Measurements from ENCODE around the gene CFAP45. TPM values are rescaled to one million over a fixed set of nuclear protein-coding genes. Genes with fewer than 3 reads are reported as not detected.

The CFAP45 gene
- total RNA-seq = 1 to 10 TPM in 1 of 4 donors, under 1 TPM in 3; 0.46 to 3.0 (median 0.66) TPM

GRCh38 chr1:159900086-159900680 is at the start of gene CFAP45:
Gene CFAP45 (minus strand): TSS chr1:159900165. CDS start chr1:159900098, 67 bp downstream.
- TF ChIP-seq POLR2A (IDR thresholded peaks at IDR 0.05) (no peak), CTCF (IDR thresholded peaks at IDR 0.05) (no peak)
- WGBS, 2 donors = 10 to 21% methylated on average over 29 to 30 of the region's 30 CpGs
- intact Hi-C loops (cut with DNase I; ENCODE audit: low total_unique reads) = no loop called here
- peak; percentile 68 to 94 for DNase-seq (ENCODE audit: low spot score in 2 of 2)
- H3K4me3 ChIP-seq (ENCODE audit: low read depth, poor library complexity, severe bottlenecking) = no peak within 1 kb of the TSS

GRCh38 chr1:159949123-159949522 is 49.2 kb upstream of the CFAP45 start:
- intact Hi-C loops (cut with DNase I; ENCODE audit: low total_unique reads) = no loop called here
- no peak for TF ChIP-seq CTCF (IDR thresholded peaks at IDR 0.05)
- no peak for TF ChIP-seq POLR2A (IDR thresholded peaks at IDR 0.05)
- 54 to 57% methylated on average over 6 of the region's 6 CpGs for WGBS, 2 donors
- H3K4me3 ChIP-seq (ENCODE audit: low read depth, poor library complexity, severe bottlenecking) = no peak overlapping the region
- DNase-seq (ENCODE audit: low spot score in 2 of 2) = peak in 1 of 2 donors; percentile 43

DNA sequence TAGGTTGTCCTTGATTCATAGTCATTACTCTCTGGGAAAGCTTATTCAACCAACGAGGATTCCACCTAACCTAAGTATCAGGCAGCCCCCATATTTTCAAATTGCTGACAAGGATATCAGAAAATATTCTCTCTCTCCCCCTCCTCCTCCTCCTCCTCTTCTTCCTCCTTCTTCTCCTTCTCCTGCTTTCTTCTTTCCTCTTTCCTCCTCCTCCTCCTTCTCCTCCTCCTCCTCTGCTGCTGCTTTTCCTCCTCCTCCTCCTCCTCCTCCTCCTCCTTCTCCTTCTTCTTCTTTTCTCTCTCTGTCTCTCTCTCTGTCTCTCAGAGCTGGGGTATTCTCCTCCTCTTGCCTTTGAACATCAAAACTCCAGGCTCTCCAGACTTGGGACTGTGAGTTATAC is 48.0 kb upstream of the CFAP45 start:
- TF ChIP-seq POLR2A (IDR thresholded peaks at IDR 0.05) (no peak), CTCF (IDR thresholded peaks at IDR 0.05) (no peak)

DNA sequence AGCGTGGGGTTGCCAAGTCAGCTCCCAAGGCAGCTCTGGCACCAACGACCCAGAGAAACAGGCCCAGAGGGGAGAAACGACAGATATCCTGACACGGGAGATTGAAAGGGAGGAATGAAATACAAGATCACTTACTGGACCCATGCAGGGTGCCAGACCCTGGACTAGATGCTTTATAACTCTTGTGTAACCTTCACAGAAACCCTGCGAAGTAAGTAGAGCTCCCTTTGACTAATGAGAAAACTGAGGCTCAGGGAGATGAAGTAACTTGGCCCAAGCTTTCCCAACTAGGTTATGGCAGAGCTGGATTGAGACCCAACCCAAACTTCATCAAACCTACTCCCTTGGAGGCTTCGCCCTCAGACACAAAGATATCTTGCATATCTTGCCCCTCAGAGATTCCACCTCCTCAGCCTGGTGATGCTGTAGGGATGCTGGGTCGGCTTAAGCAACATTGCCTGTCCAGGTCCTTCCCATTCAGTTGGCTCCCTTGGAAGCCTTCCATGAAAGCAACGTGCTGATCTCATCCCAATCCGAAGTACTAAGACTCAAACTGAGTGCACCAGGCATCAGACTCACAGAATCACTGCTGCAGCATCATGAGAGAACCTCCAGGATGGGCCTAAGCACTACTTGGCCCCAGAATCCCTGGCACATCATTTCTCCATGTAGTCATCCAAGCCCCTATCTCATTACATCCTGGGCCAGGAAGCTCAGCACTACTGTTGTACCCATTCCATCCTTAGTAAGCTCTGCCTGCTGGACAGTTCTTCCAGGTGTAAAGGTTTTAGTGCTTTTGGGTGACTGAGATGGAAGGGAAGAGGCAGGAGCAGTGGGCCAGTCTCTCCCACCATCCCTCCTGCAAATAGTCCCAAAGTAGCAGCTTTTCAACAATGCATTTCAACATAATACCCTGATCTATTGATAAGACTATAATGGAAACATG is 46.5 kb upstream of the CFAP45 start:
- intact Hi-C loops (cut with DNase I; ENCODE audit: low total_unique reads) = no loop called here
- 31 to 45% methylated on average over 9 of the region's 9 CpGs for whole genome bisulfite sequencing, 2 donors
- DNase-seq (ENCODE audit: low spot score in 2 of 2) = peak in 1 of 2 donors; percentile 80
- no peak overlapping the region for H3K4me3 ChIP-seq (ENCODE audit: low read depth, poor library complexity, severe bottlenecking)
- TF ChIP-seq POLR2A (IDR thresholded peaks at IDR 0.05) (no peak), CTCF (IDR thresholded peaks at IDR 0.05) (no peak)

More for the DNA sequence above, 48.0 kb upstream of the CFAP45 start:
- no peak for DNase-seq (ENCODE audit: low spot score in 2 of 2)
- H3K4me3 ChIP-seq (ENCODE audit: low read depth, poor library complexity, severe bottlenecking) = no peak overlapping the region
- intact Hi-C loops (cut with DNase I; ENCODE audit: low total_unique reads) = no loop called here
- WGBS, 2 donors = 66 to 71% methylated on average over 1 of the region's 1 CpG

GRCh38 chr1:159945483-159946241 is 45.7 kb upstream of the CFAP45 start, which contains the start of gene IGSF9:
Gene IGSF9 (minus strand): TSS chr1:159945613. CDS start chr1:159943454, 2,159 bp downstream.
- TF ChIP-seq CTCF (IDR thresholded peaks at IDR 0.05) (no peak), POLR2A (IDR thresholded peaks at IDR 0.05) (no peak)
- 2 to 4% methylated on average over 24 to 41 of the region's 58 CpGs for WGBS, 2 donors
- intact Hi-C loops (cut with DNase I; ENCODE audit: low total_unique reads) = no loop called here
- peak within 1 kb of the TSS; percentile 14 for H3K4me3 ChIP-seq (ENCODE audit: low read depth, poor library complexity, severe bottlenecking)
- peak; percentile 84 to 93 for DNase-seq (ENCODE audit: low spot score in 2 of 2)

All from lower leg skin (tissue), 4 donors.